HEK293 (cell line): Measurements from ENCODE around the gene AKAP6.

Source experiments
- OVOL3 ChIP-seq: fragments of 450-650 bp; formaldehyde crosslinking; IDR thresholded peaks from 2 replicates; pipeline ENCODE4 v1.5.1; 2016; ENCODE audit warnings: missing biosample characterization, missing genetic modification characterization
- RBAK ChIP-seq: fragments of 450-650 bp; formaldehyde crosslinking; IDR thresholded peaks from 2 replicates; pipeline ENCODE4 v1.5.1; 2016; ENCODE audit warnings: missing biosample characterization, missing genetic modification characterization
- SP3 ChIP-seq: fragments of 450-650 bp; formaldehyde crosslinking; IDR thresholded peaks from 2 replicates; pipeline ENCODE4 v1.5.1; 2016; ENCODE audit warnings: missing biosample characterization, missing genetic modification characterization
- SP7 ChIP-seq: fragments of 450-650 bp; formaldehyde crosslinking; IDR thresholded peaks from 2 replicates; pipeline ENCODE4 v1.5.1; 2016; ENCODE audit warnings: missing biosample characterization, missing genetic modification characterization
- ZNF280D ChIP-seq: fragments of 450-650 bp; formaldehyde crosslinking; IDR thresholded peaks from 2 replicates; pipeline ENCODE4 v1.5.1; 2016; ENCODE audit warnings: missing biosample characterization, missing genetic modification characterization
- ZNF530 ChIP-seq: fragments of 450-650 bp; formaldehyde crosslinking; IDR thresholded peaks from 2 replicates; pipeline ENCODE4 v1.5.1; 2016; ENCODE audit warnings: low read depth, missing biosample characterization, missing genetic modification characterization
- ZNF639 ChIP-seq: fragments of 450-650 bp; formaldehyde crosslinking; IDR thresholded peaks from 2 replicates; pipeline ENCODE4 v1.5.1; 2016; ENCODE audit warnings: missing biosample characterization, missing genetic modification characterization
- TF ChIP-seq, protein P1 (sequence below): fragments of 450-650 bp; formaldehyde crosslinking; IDR thresholded peaks from 2 replicates; pipeline ENCODE4 v1.5.1; 2016; ENCODE audit warnings: missing biosample characterization, missing genetic modification characterization

- no peak for TF ChIP-seq ZNF639 (tag by site-specific recombination)
- TF ChIP-seq, protein P1, sequence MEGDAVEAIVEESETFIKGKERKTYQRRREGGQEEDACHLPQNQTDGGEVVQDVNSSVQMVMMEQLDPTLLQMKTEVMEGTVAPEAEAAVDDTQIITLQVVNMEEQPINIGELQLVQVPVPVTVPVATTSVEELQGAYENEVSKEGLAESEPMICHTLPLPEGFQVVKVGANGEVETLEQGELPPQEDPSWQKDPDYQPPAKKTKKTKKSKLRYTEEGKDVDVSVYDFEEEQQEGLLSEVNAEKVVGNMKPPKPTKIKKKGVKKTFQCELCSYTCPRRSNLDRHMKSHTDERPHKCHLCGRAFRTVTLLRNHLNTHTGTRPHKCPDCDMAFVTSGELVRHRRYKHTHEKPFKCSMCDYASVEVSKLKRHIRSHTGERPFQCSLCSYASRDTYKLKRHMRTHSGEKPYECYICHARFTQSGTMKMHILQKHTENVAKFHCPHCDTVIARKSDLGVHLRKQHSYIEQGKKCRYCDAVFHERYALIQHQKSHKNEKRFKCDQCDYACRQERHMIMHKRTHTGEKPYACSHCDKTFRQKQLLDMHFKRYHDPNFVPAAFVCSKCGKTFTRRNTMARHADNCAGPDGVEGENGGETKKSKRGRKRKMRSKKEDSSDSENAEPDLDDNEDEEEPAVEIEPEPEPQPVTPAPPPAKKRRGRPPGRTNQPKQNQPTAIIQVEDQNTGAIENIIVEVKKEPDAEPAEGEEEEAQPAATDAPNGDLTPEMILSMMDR (tag by site-specific recombination), result no peak
- TF ChIP-seq SP7 (tag by site-specific recombination), result no peak
- TF ChIP-seq ZNF280D (tag by site-specific recombination), result no peak
- no peak for TF ChIP-seq RBAK
- TF ChIP-seq SP3, result no peak
- TF ChIP-seq ZNF530 (tag by site-specific recombination), result no peak
- no peak for TF ChIP-seq OVOL3 (tag by site-specific recombination)
Observed at GRCh38 chr14:32813401-32813800, 484.3 kb downstream of the AKAP6 start.
